Measurements from ENCODE around the gene EPHA4.

EPHA4 gene

GRCh38 chr2:221521233-221521845, 50.8 kb downstream of the EPHA4 start:
- no peak overlapping the region for H3K4me3 ChIP-seq (ENCODE audit: low read length)
- no peak overlapping the region for H3K27ac ChIP-seq (ENCODE audit: low read length)
- H3K4me1 ChIP-seq (ENCODE audit: low read length): peaks cover 5% of the 10 kb centered on the region; the same call in 1 of the 2 replicates
- H3K27me3 ChIP-seq (replicated peaks; ENCODE audit: insufficient read depth, low read length): no peaks in the 10 kb centered on the region
- H3K79me2 ChIP-seq (ENCODE audit: low read length): no peaks in the 10 kb centered on the region
- H3F3A ChIP-seq (ENCODE audit: insufficient read depth, low read length): no peaks in the 10 kb centered on the region
- H3K4me2 ChIP-seq (ENCODE audit: low read depth, low read length): no peak overlapping the region
- TF ChIP-seq EZH2 (optimal IDR thresholded peaks at IDR 0.05; ENCODE audit: low read depth, low read length): no peak
- TF ChIP-seq CTCF (IDR thresholded peaks at IDR 0.05; ENCODE audit: low read length): no peak
- no peak for TF ChIP-seq EZH2phosphoT487 (IDR thresholded peaks at IDR 0.05; ENCODE audit: low read length)
- H3K9ac ChIP-seq (ENCODE audit: low read length): no peak overlapping the region
- no peaks in the 10 kb centered on the region for H3K36me3 ChIP-seq (replicated peaks; ENCODE audit: insufficient read depth, low read length)
- H3K9me2 ChIP-seq (replicated peaks; ENCODE audit: insufficient read depth, low read length): no peaks in the 10 kb centered on the region
- no peaks in the 10 kb centered on the region for H3K9me3 ChIP-seq (replicated peaks; ENCODE audit: insufficient read depth, low read length)
- no peak overlapping the region for H2AFZ ChIP-seq (ENCODE audit: low read length)
- DNase-seq: no peak
- H4K20me1 ChIP-seq (ENCODE audit: insufficient read depth, low read length): no peaks in the 10 kb centered on the region

- no peak for TF ChIP-seq EZH2phosphoT487 (IDR thresholded peaks at IDR 0.05; ENCODE audit: low read length)
- TF ChIP-seq EZH2 (optimal IDR thresholded peaks at IDR 0.05; ENCODE audit: low read depth, low read length): no peak
- no peak for TF ChIP-seq CTCF (IDR thresholded peaks at IDR 0.05; ENCODE audit: low read length)
- Histone ChIP-seq H4K20me1 (ENCODE audit: insufficient read depth, low read length) (no peaks in the 10 kb centered on the region), H3K27me3 (replicated peaks; ENCODE audit: insufficient read depth, low read length) (no peaks in the 10 kb centered on the region), H3K9ac (ENCODE audit: low read length) (no peak overlapping the region), H3K36me3 (replicated peaks; ENCODE audit: insufficient read depth, low read length) (no peaks in the 10 kb centered on the region), H3K79me2 (ENCODE audit: low read length) (no peaks in the 10 kb centered on the region), H3K4me3 (ENCODE audit: low read length) (no peak overlapping the region), H3K27ac (ENCODE audit: low read length) (no peak overlapping the region), H3K9me3 (replicated peaks; ENCODE audit: insufficient read depth, low read length) (no peaks in the 10 kb centered on the region), H3K4me1 (ENCODE audit: low read length) (peaks cover 5% of the 10 kb centered on the region; the same call in 1 of the 2 replicates), H3K9me2 (replicated peaks; ENCODE audit: insufficient read depth, low read length) (no peaks in the 10 kb centered on the region), H2AFZ (ENCODE audit: low read length) (no peak overlapping the region), H3F3A (ENCODE audit: insufficient read depth, low read length) (no peaks in the 10 kb centered on the region), H3K4me2 (ENCODE audit: low read depth, low read length) (no peak overlapping the region)
- DNase-seq: no peak
Observed at GRCh38 chr2:221518935-221519625, 53.0 kb downstream of the EPHA4 start.

GRCh38 chr2:221518201-221518934, 53.7 kb downstream of the EPHA4 start:
- Histone ChIP-seq H3F3A (ENCODE audit: insufficient read depth, low read length) (no peaks in the 10 kb centered on the region), H3K9ac (ENCODE audit: low read length) (no peak overlapping the region), H3K27me3 (replicated peaks; ENCODE audit: insufficient read depth, low read length) (no peaks in the 10 kb centered on the region), H3K4me3 (ENCODE audit: low read length) (no peak overlapping the region), H4K20me1 (ENCODE audit: insufficient read depth, low read length) (no peaks in the 10 kb centered on the region), H3K4me1 (ENCODE audit: low read length) (peaks cover 5% of the 10 kb centered on the region; the same call in 1 of the 2 replicates), H3K79me2 (ENCODE audit: low read length) (no peaks in the 10 kb centered on the region), H2AFZ (ENCODE audit: low read length) (no peak overlapping the region), H3K9me2 (replicated peaks; ENCODE audit: insufficient read depth, low read length) (no peaks in the 10 kb centered on the region), H3K36me3 (replicated peaks; ENCODE audit: insufficient read depth, low read length) (no peaks in the 10 kb centered on the region), H3K4me2 (ENCODE audit: low read depth, low read length) (no peak overlapping the region), H3K27ac (ENCODE audit: low read length) (no peak overlapping the region), H3K9me3 (replicated peaks; ENCODE audit: insufficient read depth, low read length) (no peaks in the 10 kb centered on the region)
- peak; percentile 10 for DNase-seq
- no peak for TF ChIP-seq EZH2 (optimal IDR thresholded peaks at IDR 0.05; ENCODE audit: low read depth, low read length)
- no peak for TF ChIP-seq CTCF (IDR thresholded peaks at IDR 0.05; ENCODE audit: low read length)
- TF ChIP-seq EZH2phosphoT487 (IDR thresholded peaks at IDR 0.05; ENCODE audit: low read length): no peak
